T-helper 1 cell (primary cell): ENCODE results near the gene LUZP1.

ENCODE experiments used
- DNase-seq, 5 donors: peaks; one replicate each; pipeline ENCODE4 v3.0.0-alpha.2; 2012 to 2020

The LUZP1 gene

DNA sequence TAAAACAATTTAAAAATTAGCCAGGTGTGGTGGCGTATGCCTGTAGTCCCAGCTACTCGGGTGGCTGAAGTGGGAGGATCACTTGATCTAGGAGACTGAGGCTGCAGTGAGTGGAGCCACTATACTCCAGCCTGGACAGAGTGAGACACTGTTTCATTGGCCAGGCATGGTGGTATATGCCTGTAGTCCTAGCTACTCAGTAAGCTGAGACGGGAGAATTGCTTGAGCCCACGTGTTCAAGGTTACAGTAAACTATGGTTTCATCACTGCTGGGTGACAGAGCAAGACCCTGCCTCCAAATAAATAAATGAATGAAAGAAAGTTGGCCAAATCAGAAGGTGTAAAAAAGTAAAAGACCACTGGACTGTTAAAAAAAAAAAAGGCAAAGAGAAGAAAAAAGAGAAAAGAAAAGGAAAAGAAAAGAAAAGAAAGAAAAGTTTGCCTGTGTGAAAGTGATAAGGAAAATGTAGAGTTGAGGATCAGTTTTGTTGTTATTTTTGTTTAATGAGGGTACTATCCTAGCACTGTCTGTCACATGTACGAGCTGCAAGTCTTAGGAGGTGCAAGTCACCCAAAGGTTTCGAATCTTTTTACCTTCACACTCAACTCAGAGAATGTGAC, 52.3 kb downstream of the LUZP1 start:
- no peak for DNase-seq

DNA sequence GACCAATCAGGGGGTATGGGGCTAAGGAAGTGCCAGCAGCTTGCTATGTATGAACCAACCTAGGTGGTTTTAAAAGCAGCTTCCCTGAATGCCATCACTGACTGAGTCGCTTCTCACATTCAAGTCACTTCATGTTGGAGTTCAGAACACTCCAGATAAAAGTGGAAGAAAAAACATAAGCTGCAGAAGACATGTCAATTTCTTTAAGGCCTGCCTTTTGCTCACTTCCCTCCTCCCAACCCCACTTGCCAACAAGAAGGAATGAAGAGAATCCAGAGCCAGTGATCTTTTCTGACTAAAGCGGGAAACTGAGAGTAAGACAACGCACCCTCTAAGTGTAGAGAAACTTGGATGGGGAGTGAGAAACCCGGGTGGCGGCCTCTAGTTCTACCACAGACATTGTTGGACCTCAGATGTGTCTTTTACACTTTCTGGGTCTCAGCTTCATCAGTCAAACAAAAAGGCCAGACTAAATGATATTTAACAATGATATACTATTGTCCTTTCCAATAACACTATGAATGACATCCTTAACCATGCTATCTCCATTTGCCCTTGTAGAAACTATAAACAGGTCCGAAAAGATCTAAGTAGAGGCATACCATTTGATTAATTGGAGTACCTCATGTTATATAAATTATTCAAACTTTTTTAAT, 54.1 kb downstream of the LUZP1 start:
- no peak for DNase-seq

DNA sequence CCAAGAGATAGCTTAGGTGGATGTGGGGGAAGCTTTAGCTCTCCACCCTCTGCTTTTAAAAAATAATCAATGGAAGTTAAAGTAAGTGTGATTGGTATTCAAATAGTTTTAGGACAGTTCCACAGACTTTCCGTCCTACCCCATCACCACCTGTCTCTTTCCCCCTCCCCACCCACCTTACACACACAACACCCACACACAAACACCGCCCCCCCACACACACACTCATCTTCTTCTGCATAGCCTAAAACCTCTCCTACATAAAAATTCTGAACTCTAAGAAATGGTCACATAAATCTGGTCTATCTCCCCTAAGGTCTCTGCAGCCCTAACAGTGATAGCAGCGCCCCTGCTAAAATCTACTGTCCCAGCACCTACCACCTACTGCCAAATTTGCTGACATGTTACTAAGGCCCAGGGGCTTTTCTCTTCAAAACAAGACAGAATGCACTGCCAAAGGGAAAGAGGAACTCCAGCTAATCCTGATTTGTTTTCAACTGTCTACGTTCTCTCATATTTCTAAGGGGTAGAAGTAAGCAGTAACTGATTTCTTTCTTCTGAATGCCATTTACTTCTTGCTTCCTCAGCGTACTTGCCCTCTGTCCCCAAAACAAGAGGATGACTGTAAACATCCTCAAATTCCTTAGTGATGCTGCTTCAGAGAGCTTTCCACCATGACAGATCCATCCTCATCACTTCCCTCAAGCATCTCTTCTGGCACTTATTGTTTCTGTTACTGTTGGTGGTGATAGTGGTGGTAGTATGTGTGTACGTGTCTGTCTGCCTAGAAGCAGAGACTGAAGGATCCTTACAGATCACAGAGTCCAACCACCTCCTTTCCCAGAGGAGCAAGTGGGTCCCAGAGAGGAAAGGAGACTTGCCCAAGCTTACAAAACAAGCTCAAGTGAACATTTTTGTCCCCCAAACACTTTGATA, 56.8 kb downstream of the LUZP1 start:
- no peak for DNase-seq

DNA sequence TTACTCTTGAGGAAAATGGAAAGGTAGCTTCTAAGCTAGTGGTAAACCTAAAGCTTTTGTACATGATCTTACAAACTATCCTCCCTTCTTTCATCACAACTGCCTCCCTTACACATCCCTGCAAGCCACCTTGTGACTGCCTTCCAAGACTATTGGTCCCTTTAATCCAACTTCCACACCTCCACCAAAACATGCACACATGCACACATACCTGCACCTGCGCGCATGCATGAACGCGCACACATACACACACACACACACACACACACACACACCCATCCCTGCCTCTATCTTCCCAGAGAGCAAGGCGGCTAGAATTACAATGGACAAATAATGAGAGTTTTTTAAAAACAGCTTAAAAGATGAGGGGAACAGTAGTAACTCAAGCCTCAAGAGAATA, 58.3 kb downstream of the LUZP1 start:
- DNase-seq: no peak

DNA sequence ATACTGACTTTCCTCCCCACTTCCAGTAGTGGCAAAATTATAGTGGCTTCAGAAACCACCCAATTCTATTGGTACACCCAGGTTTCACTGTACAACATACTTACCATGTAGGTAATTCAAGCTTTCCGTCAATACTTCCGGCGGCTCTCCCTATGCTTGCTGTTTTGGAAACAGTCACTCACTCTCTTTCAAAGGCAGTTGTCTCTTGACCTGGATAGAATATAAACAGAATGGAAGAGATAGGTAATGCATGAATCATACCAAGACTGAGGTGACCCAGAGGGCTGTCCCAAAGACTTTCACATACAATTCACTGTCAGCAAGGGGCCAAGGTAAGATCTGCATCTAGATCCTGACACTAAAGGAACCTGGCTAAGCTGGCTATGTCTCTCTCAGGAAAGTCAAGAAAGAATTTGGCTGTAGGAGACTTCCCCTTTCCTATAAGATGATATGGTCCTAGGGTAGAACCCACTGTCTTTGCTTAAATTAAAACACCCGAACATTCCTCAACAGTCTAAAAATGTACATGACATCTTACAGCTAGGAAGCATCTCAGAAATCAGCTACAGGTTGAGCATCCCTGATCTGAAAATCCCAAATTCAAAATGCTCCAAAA, 59.6 kb downstream of the LUZP1 start:
- peak in 1 of 5 donors; percentile 26 for DNase-seq

DNA sequence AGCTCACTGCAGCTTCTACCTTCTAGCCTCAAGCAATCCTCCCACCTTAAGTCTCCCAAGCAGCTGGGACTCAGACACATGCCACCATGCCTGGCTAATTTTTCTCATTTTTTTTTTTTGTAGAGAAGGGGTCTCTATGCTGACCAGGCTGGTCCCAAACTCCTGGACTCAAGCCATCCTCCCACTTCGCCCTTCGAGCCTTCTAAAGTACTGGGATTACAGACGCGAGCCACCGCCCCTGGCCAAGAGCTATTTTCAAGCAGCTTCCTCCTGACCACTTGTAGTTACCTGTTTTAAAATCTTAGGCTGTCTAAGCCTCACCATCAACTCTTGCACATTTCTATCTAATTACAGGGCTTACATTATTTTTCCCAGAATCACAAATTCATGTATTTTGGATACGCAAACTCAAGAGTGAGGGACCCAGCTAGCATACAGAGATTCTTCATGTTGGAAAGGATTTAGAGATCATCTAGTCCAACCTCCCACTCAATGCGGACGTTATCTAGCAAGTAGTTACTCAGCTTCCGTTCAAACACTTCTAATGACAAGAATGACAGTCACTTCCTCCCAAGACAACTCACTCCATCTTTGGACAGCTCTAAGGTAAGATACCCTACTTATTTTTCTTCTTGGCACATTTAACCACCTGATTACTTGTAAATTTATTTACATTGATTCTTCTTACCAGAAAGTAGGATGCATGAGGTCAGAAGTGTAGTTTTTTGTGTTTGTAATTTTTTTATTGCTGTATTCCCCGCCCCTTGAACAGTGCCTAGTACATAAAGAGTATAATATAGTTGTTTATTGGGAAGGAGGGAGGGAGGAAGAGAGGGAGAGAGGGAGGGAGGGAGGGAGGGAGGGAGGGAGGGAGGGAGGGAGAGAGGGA, 65.4 kb downstream of the LUZP1 start:
- peak in 1 of 5 donors; percentile 83 for DNase-seq

DNA sequence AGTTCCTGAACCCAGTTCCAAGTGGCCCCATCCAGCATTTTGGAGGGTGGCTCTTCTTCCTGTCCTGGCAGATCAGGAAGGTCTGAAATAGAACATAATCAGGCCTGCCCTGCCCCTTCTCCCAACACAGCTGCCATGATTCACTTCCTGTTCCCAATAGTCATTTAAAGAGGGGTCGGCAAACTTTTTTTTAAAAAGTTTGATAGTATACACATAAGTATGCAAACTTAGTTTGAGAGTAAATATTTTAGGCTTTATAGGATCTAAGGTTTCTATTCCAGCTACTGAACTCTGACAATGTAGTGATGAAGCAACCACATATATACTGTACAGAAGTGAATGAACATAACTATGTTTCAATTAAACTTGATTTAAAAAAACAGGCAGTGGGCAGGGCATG, 66.4 kb downstream of the LUZP1 start:
- DNase-seq: no peak

DNA sequence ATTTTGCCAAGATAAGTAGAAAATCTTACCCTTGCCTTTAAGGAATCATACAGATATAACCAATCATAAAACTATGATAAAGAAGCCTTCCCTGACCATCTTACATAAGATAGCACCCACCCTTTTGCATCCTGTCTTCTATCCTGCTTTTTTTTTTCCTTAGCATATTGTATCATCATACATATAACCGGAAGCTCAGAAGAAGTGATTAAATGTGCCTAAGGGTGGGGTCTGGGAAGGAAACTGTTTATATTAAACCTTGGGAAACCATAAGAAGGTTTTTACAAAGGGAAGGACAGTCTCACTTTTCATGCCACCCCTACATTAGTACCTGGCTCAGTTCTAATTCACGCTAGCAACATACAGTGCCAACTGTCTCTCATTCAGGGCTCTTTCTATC, 66.8 kb downstream of the LUZP1 start:
- DNase-seq: no peak

DNA sequence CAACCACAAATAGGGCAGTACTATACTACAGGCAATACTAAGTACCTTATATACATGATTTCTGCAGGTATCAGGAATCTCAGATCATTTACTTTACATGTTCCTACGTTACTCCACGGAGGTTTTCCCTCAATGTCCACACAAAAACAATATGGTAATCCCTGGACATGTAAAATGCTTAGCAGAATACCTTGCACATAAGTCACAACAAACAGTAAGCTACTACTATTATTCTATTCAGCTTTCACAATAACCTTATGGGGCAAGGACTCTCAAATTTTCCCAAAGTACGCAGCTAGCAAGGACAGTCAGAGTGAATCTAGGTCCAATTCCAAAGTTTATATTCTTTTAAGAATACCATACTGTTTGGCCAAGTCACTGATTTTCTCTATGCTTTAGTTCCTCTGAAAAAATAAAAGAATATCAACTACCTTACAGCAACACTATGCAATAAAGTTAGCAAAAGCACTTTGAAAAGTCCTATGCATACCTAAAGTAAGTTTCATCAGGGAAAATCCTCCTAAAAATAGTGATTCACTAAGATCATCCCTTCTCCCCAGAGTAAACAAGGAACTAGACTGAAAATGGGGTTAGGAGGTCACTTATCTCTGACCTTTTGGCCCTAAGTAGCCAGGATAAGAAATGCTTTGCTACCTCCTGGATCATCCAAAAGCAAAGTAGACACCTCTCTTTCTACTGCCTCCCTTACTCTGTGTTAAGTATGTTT, 67.4 kb downstream of the LUZP1 start:
- no peak for DNase-seq

DNA sequence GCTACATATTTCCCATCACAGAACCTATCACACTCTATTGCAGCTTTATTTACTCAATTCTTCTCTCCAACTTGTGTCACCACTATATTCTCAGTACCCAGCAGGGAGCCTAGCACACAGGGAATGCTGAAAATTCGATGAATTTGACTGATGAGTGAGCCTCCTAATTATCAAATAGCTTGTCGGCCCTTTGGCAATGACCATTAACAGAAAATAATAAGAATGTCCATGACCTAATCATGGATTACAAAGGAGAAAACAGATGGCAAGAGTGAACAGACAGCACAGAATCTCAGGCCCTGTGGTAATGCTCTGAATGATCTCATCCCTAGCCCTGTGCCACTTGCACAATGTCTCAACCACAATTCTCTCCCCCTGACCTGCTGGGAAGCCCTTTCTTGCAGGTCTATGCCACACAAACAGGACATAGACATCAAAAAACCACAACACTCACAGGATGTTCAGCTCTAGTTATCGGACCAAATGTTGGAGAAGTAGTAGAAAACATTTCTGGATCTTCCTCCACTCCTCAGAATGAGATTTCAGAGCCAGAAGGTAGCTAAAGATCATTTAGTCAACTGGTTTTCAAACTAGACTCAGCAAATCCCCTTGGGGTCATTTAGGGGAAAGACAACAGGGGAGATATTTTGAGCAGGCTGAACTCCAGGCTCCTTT, 68.4 kb downstream of the LUZP1 start:
- DNase-seq: peak in 3 of 5 donors; percentile 13 to 81 (median 22)

DNA sequence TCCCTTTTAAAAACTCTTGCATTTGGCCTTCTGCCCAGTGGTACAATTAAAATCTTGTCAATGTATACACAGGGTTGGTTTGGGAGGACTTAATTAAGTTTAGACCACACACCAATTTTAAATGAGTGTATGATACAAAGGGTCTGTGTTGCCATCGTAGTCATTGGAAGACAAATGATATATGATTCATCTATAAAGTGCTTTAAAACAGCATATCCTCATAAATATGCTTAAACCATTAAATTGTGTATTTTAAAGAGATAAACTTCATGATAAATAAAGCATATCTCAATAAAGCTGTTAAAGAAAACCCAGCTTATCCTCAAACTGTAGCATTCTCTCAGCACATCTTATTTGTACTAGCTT, 69.5 kb downstream of the LUZP1 start:
- DNase-seq: no peak

DNA sequence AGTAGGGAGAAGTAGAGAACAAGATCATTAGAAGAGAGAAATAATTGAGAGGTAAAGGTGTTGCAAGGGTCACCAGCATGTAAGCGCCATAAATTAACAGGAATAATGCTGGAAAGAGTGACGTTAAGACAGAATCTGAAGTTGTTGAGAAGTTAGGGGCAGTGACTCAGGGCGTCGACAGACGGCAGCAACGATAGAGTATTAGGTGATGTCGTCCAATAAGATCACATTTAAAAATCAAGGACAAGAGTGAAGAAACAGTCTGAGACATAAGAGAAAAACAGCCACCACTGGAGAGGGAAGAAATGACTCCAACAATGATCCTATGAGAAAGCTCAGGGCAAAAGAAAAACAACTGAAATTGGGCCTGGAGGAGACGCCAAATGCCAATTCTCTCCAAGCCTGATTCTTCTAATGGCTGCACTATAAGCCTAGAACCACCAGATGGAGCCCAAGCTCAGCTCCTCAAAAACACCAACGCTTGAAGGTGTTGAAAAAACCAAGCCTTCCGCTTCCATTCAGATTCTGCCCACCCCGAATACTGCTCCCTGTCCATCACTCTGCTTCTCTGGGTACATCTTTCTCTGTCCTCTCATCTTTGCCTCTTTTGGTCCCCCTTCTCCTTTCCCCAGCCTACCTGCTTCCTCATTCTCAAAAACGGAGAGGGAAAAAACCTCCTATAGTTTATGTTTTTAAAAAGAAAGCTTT, 70.0 kb downstream of the LUZP1 start:
- DNase-seq: peak; percentile 20 to 58 (median 47)

DNA sequence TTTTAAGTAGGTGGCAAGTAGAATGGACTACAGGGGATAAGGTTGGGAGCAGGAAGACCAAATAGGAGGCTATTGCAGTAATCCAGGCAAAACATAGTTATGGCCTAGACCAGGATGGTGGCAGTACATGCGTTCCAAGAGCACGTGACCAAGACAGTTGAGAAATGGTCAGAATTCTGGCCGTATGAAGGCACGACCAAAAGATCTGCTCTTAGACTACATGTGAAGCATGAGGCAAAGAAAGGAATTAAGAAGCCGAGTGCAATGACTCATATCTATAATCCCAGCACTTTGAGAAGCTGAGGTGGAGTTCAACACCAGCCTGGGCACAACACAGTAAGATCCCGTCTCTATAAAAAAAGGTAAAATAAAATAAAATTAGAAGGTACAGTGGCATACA, 71.3 kb downstream of the LUZP1 start:
- no peak for DNase-seq

DNA sequence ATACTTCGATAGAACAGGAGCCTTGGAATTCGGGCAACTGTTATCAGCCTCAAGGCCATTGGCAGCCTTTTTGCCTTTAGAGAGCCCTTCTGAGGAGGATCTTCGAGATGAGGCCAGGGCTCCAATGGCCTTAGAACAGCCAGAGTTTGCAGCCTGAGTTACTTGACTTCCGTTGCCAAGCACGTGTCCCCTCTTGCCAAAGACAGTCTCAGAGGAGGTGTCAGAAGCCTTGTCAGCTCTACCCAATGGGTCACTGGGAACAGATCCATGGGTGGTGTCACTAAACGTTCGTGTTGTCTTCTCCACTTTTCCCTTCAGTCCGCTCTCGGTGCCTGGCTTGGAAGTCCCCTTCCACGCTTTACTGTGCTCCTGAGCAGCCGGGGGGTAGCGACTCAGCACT, 76.2 kb downstream of the LUZP1 start:
- DNase-seq: no peak

DNA sequence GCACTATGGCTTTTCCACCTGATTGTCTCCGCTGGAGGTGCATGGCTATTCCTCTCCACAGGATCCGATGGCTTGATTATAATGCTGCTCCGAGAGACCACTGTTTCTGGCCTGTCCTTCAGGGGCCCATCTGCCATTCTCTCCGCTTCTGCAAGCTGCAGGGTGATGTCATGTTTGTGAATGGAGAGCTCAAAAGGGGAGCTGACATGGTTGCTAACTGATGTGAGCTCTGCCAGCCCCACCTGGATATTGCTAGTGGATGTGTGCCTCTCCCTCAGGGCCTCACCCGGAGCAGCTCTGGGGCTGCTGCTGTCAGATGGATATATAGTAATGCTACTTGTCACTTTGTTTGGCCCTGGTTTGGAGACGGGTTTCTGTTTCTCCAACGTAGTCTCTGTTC, 77.1 kb downstream of the LUZP1 start:
- DNase-seq: no peak

DNA sequence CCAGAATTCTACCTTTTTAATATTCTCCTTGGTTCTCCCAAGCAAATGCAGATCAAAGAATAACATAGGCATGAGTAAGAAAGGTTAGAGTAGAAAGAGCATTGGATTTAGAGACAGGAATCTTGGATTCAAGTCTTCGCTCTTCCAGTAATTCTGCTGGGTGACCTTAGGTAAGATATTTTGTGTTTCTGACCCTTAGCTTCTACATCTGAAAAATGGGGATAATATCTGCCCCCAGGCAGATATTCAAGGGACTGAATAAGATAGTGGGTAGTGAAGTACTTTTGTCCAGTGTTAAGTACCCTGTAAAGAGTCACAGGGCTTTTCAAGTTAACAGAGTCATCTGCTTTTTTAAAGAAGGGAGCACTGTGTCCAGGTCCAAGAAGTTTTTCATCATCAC, 78.6 kb downstream of the LUZP1 start:
- no peak for DNase-seq

DNA sequence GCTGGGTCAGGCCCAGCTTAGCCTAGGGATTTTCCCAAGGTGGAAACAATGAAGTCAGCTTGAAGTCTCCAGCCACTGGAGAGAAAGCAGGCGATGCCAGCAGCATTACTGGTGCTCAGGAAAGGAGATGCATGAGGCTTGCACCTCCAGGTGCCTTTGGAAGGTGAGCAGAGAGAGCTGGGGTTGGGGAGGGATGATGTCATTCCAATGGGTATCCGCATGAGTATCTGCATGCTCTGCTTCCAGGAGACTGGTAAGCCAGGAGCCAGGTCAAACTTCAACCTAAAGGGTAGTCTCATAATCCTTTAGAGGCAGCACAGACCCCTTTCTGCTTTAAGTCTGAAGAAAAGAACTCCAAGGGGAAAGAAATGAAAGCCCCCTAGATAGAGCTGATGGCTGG, 80.6 kb downstream of the LUZP1 start:
- DNase-seq: no peak

DNA sequence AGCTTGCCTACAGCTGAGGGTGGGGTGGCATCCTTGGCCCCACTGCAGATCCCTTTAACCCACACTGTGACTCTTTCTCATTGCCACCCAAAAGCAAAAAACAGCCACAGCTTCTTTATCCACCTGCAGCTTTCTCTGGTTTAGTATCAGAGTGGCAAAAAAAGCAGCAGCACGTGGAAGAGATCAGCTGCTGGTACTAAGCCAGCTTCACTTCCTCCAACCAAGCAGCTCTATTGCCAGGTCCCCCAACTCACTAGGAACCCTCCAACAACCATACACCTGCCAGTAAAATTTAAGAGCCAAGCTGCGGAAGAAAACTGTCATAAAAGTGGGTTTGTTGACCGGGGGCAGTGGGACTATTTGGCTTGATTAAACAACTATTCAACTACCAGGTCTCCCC, 83.0 kb downstream of the LUZP1 start:
- no peak for DNase-seq

DNA sequence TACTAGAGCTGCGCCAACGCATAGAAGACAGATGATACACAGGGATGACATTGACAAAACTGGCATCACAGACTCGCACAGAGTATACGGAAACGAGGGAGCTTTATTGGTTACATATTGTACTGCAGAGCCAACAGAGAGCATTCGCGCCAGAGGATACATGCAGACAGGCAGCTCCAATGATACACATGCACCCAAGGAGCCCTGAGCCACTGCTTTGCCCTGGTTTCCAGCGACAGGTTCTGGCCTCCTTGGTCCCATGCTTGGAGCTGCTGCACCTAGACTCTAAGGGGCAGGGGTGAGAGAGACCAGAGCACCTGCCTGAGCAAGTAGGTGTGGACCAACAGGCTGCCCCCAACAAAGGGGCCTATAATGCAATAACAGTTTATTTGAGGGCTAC, 83.8 kb downstream of the LUZP1 start:
- DNase-seq: no peak

DNA sequence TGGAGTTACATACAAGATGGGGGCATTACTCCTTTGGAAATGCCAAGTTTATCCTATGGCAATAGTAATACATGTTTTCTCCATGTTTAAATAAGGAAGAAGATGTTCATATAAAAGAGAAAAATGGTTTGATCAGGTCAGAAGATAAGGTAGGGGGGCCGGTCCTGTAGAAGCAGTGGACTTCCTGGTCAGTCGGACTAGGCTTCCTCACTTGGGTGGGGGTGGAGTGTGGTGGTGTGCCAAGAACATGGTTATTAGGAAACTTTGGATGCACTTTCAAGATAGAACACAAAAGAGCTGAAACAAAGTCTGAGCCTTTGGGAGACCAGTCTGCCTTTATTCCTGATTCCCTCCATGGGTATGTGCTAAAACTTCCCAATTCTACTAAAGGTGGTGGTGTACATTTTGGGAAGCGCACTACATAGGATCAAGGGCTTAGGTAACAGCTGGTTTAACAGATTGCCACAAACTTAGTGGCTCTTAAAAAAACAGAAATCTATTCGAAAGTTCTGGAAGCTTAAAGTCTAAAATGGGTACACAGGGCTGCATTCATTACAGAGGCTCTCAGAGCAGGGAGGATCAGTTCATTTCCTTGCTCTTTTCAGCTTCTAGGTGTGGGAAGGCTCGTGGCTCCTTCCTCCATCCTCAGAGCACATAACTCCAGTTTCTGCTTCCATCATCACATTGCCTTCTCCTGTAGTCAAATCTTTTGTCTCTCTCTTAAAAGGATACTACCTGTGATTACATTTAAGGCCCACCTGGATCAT, 84.8 kb downstream of the LUZP1 start:
- no peak for DNase-seq
